Ovary (tissue), 9 donors: ENCODE measurements around the gene RASGEF1C. TPM values are rescaled to one million over a fixed set of nuclear protein-coding genes. Genes with fewer than 3 reads are reported as not detected.

Experiments
- DNase-seq, 5 donors: peaks; one replicate each; pipeline ENCODE4 v3.0.0-alpha.2; 2019 to 2020
- H3K27ac ChIP-seq, 2 donors: fragments of 200-600 bp; one replicate each; pipeline versions ENCODE4 v1.5.1 to v1.8.0; 2019 to 2022
- H3K27me3 ChIP-seq: fragments of 200-600 bp; one replicate; pipeline ENCODE4 v1.8.0; 2022
- H3K36me3 ChIP-seq: fragments of 200-600 bp; sonication (generic); one replicate; pipeline ENCODE4 v1.5.1; 2019
- H3K4me1 ChIP-seq: one replicate; pipeline ENCODE4 v1.8.1; 2013; ENCODE audit warnings: mild to moderate bottlenecking, moderate library complexity; ENCODE audit not compliant: insufficient read depth
- H3K4me3 ChIP-seq: fragments of 200-600 bp; sonication (generic); one replicate; pipeline ENCODE4 v1.5.1; 2017
- H3K9me3 ChIP-seq, 2 donors: fragments of 200-600 bp in 1 of 2; sonication (generic) in 1 of 2; one replicate each; pipeline versions ENCODE4 v1.5.1 to v1.8.1; 2013 to 2019; ENCODE audit warnings: mild to moderate bottlenecking in 1 of 2, moderate library complexity in 1 of 2
- CTCF ChIP-seq, 3 donors: fragments of 450-650 bp in 2 of 3; fragments of 200-600 bp in 1 of 3; IDR thresholded peaks; one replicate each; pipeline versions ENCODE4 v1.5.1 to v1.8.0; 2016 to 2022; ENCODE audit warnings: antibody characterized with exemption in 3 of 3, mild to moderate bottlenecking in 1 of 3
- EP300 ChIP-seq: sonication (generic); formaldehyde crosslinking; IDR thresholded peaks from one replicate; pipeline ENCODE4 v1.6.1; 2017; ENCODE audit warnings: antibody characterized with exemption
- POLR2A ChIP-seq: fragments of 450-650 bp; IDR thresholded peaks from one replicate; pipeline ENCODE4 v1.6.1; 2017; ENCODE audit warnings: antibody characterized with exemption, mild to moderate bottlenecking, moderate library complexity
- WGBS, 3 donors: extraction: QIAGEN DNeasy Blood & Tissue Kit in 1 of 3; methylation state at CpG; one replicate each; pipeline versions ENCODE4 v1.1.5 to v1.1.7; 2013 to 2017; 5-methylcytosine and 5-hydroxymethylcytosine counted together
- intact Hi-C, 4 donors: fragments of 100-400 bp; cut with DNase I; formaldehyde crosslinking; loops; one replicate each; pipeline versions ENCODE4 v1.11.0 to v1.15.1; 2022 to 2023
- polyA plus RNA-seq, 2 donors: library from polyadenylated mRNA; stranded (reverse); fragments of 200-250 nt in 1 of 2; fragments of 350-450 nt in 1 of 2; fragmentation: Illumina TruSeq in 1 of 2; extraction: RNeasy Lipid Tissue Mini Kit (QIAGEN cat#74804) in 1 of 2; gene quantifications; one replicate each; pipeline ENCODE4 v1.2.3, GENCODE V29; 2013 to 2014
- total RNA-seq, 7 donors: library from RNA; depleted of rRNA in 2 of 7; stranded (reverse); fragments of >200 nt in 2 of 7; fragmentation: NEBNext Ultra II Directional in 3 of 7; extraction: Animal tissue kit (Norgen Biotek cat#: 25700) in 3 of 7; gene quantifications; one replicate each; pipeline versions ENCODE4 v1.1.0 to v1.2.4, GENCODE V29; 2016 to 2023
- donor health status: DM: no; HTN: no; CAD: no; lungs with moderate emphysema.
- donor health status: DM: no; HTN: no; CAD: no.
- donor health status: Bipolar disorder and iron deficiency.
- donor health status: DM: yes; HTN: yes; CAD: no.
- donor health status: DM: no; HTN: no; CAD: no.
- donor health status: DM: yes; HTN: yes; CAD: no.

The RASGEF1C gene
- total and polyA plus RNA-seq, 9 donors: 0.13 to 0.97 (median 0.38) TPM; not detected in 2

- Histone ChIP-seq H3K9me3 (no peaks in the 10 kb centered on the region), H3K4me1 (no peaks in the 10 kb centered on the region), H3K36me3 (no peaks in the 10 kb centered on the region), H3K27ac (no peak overlapping the region), H3K4me3 (no peak overlapping the region), H3K27me3 (no peaks in the 10 kb centered on the region)
- no peak for TF ChIP-seq POLR2A
- no peak for TF ChIP-seq EP300
- TF ChIP-seq CTCF (IDR thresholded peaks at IDR 0.05): no peak
- no peak for DNase-seq
- WGBS, 3 donors: 87 to 90% (median 88%) methylated on average over 10 of the region's 10 CpGs
- intact Hi-C loops: no loop called here
Observed at GRCh38 chr5:180083529-180084060, 125.4 kb downstream of the RASGEF1C start.

GRCh38 chr5:180082633-180083420 is 126.2 kb downstream of the RASGEF1C start:
- intact Hi-C loops: no loop called here
- H3K27ac ChIP-seq: no peak overlapping the region
- H3K4me1 ChIP-seq: no peaks in the 10 kb centered on the region
- H3K36me3 ChIP-seq: no peaks in the 10 kb centered on the region
- no peaks in the 10 kb centered on the region for H3K9me3 ChIP-seq
- no peak for TF ChIP-seq POLR2A
- TF ChIP-seq EP300: no peak
- no peak for TF ChIP-seq CTCF (IDR thresholded peaks at IDR 0.05)
- 60 to 63% (median 61%) methylated on average over 17 of the region's 17 CpGs for WGBS, 3 donors
- DNase-seq: no peak
- no peak overlapping the region for H3K4me3 ChIP-seq
- H3K27me3 ChIP-seq: no peaks in the 10 kb centered on the region

GRCh38 chr5:180081481-180081880 is 127.5 kb downstream of the RASGEF1C start:
- DNase-seq: no peak
- WGBS, 3 donors: 86 to 92% (median 87%) methylated on average over 5 of the region's 5 CpGs
- no peaks in the 10 kb centered on the region for H3K36me3 ChIP-seq
- intact Hi-C loops: no loop called here
- no peaks in the 10 kb centered on the region for H3K9me3 ChIP-seq
- no peaks in the 10 kb centered on the region for H3K27me3 ChIP-seq
- no peak overlapping the region for H3K27ac ChIP-seq
- H3K4me1 ChIP-seq: no peaks in the 10 kb centered on the region
- TF ChIP-seq CTCF (IDR thresholded peaks at IDR 0.05) (no peak), EP300 (no peak), POLR2A (no peak)
- no peak overlapping the region for H3K4me3 ChIP-seq

- intact Hi-C loops: no loop called here
- H3K4me3 ChIP-seq: no peak overlapping the region
- TF ChIP-seq POLR2A (no peak), CTCF (IDR thresholded peaks at IDR 0.05) (no peak), EP300 (no peak)
Observed at GRCh38 chr5:180080486-180081280, 128.3 kb downstream of the RASGEF1C start.

More at GRCh38 chr5:180080486-180081280, 128.3 kb downstream of the RASGEF1C start:
- 80 to 84% (median 82%) methylated on average over 24 of the region's 24 CpGs for WGBS, 3 donors
- no peaks in the 10 kb centered on the region for H3K27me3 ChIP-seq
- no peaks in the 10 kb centered on the region for H3K9me3 ChIP-seq
- no peak for DNase-seq
- no peaks in the 10 kb centered on the region for H3K36me3 ChIP-seq
- no peaks in the 10 kb centered on the region for H3K4me1 ChIP-seq
- no peak overlapping the region for H3K27ac ChIP-seq
